ENCODE data around the gene REEP6.

- TF ChIP-seq, protein P1, sequence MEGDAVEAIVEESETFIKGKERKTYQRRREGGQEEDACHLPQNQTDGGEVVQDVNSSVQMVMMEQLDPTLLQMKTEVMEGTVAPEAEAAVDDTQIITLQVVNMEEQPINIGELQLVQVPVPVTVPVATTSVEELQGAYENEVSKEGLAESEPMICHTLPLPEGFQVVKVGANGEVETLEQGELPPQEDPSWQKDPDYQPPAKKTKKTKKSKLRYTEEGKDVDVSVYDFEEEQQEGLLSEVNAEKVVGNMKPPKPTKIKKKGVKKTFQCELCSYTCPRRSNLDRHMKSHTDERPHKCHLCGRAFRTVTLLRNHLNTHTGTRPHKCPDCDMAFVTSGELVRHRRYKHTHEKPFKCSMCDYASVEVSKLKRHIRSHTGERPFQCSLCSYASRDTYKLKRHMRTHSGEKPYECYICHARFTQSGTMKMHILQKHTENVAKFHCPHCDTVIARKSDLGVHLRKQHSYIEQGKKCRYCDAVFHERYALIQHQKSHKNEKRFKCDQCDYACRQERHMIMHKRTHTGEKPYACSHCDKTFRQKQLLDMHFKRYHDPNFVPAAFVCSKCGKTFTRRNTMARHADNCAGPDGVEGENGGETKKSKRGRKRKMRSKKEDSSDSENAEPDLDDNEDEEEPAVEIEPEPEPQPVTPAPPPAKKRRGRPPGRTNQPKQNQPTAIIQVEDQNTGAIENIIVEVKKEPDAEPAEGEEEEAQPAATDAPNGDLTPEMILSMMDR (IDR thresholded peaks at IDR 0.05; ENCODE audit: insufficient read depth, low read length): no peak
- TF ChIP-seq POLR2AphosphoS5 (IDR thresholded peaks at IDR 0.05; ENCODE audit: low read depth) (no peak), GABPA (IDR thresholded peaks at IDR 0.05; ENCODE audit: low read depth) (no peak), REST (IDR thresholded peaks at IDR 0.05; ENCODE audit: insufficient replicate concordance, low read depth) (no peak), SPI1 (IDR thresholded peaks at IDR 0.05; ENCODE audit: borderline replicate concordance, low read depth) (no peak)
Measured at GRCh38 chr19:1510807-1511206, 19.8 kb downstream of the REEP6 start.

Measured in HL-60 (cell line).